Naive thymus-derived CD4-positive, alpha-beta T cell (primary cell): ENCODE data around the gene SPTAN1. TPM values are rescaled to one million over a fixed set of nuclear protein-coding genes. Genes with fewer than 3 reads are reported as not detected.
A peak's percentile ranks its signal among the peaks of the same experiment; 100 is the strongest.

Experiments used
- ATAC-seq: fragments of 150-1000 bp; cut with Tn5 transposase; 2 replicates; pipeline ENCODE4 v1.10.0; 2021; ENCODE audit warnings: mild to moderate bottlenecking, moderate library complexity
- CTCF ChIA-PET: fragments of 350-600 bp; sonication (Branson Sonifier 250); formaldehyde crosslinking; loops from one replicate; lab custom pipeline; 2021; ENCODE audit warnings: antibody characterized with exemption; lab: Charles Lee
- POLR2A ChIA-PET: fragments of 350-600 bp; sonication (Branson Sonifier 250); formaldehyde crosslinking; loops from one replicate; lab custom pipeline; 2021; ENCODE audit warnings: antibody characterized with exemption, inconsistent platforms; lab: Charles Lee
- DNase-seq, 9 donors: peaks; one replicate each; pipeline versions ENCODE4 v3.0.0 to v3.0.0-alpha.2; 2020 to 2022; ENCODE audit warnings: mixed read lengths in 1 of 9
- H3K27ac ChIP-seq: one replicate; pipeline ENCODE4 v1.7.0; 2013; ENCODE audit warnings: mild to moderate bottlenecking, low read depth, low read length, moderate library complexity
- H3K27me3 ChIP-seq, 2 donors: one replicate each; pipeline ENCODE4 v1.7.0; 2013; ENCODE audit warnings: low read length in 2 of 2, mild to moderate bottlenecking in 2 of 2, moderate library complexity in 2 of 2; ENCODE audit not compliant: control insufficient read depth in 2 of 2, insufficient read depth in 2 of 2
- H3K36me3 ChIP-seq, 3 experiments: 1 replicate in 2 of 3; 2 replicates in 1 of 3; pipeline ENCODE4 v1.7.0; 2013; ENCODE audit warnings: low read length in 3 of 3, mild to moderate bottlenecking in 3 of 3, moderate library complexity in 1 of 3; ENCODE audit not compliant: insufficient read depth in 3 of 3, control insufficient read depth in 2 of 3
- H3K4me1 ChIP-seq, 2 donors: one replicate each; pipeline ENCODE4 v1.7.0; 2013; ENCODE audit warnings: low read length in 2 of 2, mild to moderate bottlenecking in 2 of 2, moderate library complexity in 1 of 2; ENCODE audit not compliant: control insufficient read depth in 2 of 2, insufficient read depth in 2 of 2
- H3K4me3 ChIP-seq: 2 replicates; pipeline ENCODE4 v1.7.0; 2013; ENCODE audit warnings: mild to moderate bottlenecking, low read length
- H3K9me3 ChIP-seq, 3 experiments: 1 replicate in 2 of 3; 2 replicates in 1 of 3; pipeline ENCODE4 v1.7.0; 2013; ENCODE audit warnings: low read length in 3 of 3; ENCODE audit not compliant: control insufficient read depth in 2 of 3
- H3K27ac Mint-ChIP-seq, 9 donors: one replicate each; pipeline ENCODE4 v1.8.0; 2020 to 2022; ENCODE audit warnings: mixed read lengths in 9 of 9, mild to moderate bottlenecking in 8 of 9, moderate library complexity in 5 of 9, inconsistent platforms in 2 of 9
- H3K27me3 Mint-ChIP-seq, 5 donors: one replicate each; pipeline ENCODE4 v1.8.0; 2021 to 2022; ENCODE audit warnings: mixed read lengths in 5 of 5, mild to moderate bottlenecking in 1 of 5
- H3K36me3 Mint-ChIP-seq, 5 donors: one replicate each; pipeline ENCODE4 v1.8.0; 2020 to 2022; ENCODE audit warnings: mixed read lengths in 5 of 5, mild to moderate bottlenecking in 3 of 5, inconsistent platforms in 1 of 5
- H3K4me1 Mint-ChIP-seq, 7 donors: one replicate each; pipeline ENCODE4 v1.8.0; 2020 to 2022; ENCODE audit warnings: mixed read lengths in 7 of 7, mild to moderate bottlenecking in 3 of 7, inconsistent platforms in 1 of 7
- H3K4me3 Mint-ChIP-seq, 10 donors: one replicate each; pipeline ENCODE4 v1.8.0; 2020 to 2022; ENCODE audit warnings: mild to moderate bottlenecking in 10 of 10, mixed read lengths in 10 of 10, moderate library complexity in 6 of 10, inconsistent platforms in 2 of 10
- H3K9me3 Mint-ChIP-seq, 11 donors: one replicate each; pipeline ENCODE4 v1.8.0; 2020 to 2022; ENCODE audit warnings: mixed read lengths in 11 of 11, mild to moderate bottlenecking in 4 of 11, inconsistent platforms in 1 of 11, moderate library complexity in 1 of 11
- intact Hi-C, 2 donors: fragments of 100-400 bp; cut with micrococcal nuclease; formaldehyde crosslinking; loops; one replicate each; pipeline ENCODE4 v1.15.1; 2023
- polyA plus RNA-seq, 2 donors: library from polyadenylated mRNA; unstranded; fragments of 300-500 nt; fragmentation: Illumina TruSeq; gene quantifications; one replicate each; pipeline ENCODE4 v1.2.3, GENCODE V29; 2021
- total RNA-seq, 6 experiments: library from RNA in 5 of 6; stranded (reverse) in 5 of 6; gene quantifications; 1 replicate in 5 of 6; 2 replicates in 1 of 6; pipeline ENCODE4 v1.2.3 and lab custom pipeline; 2021 to 2026

The SPTAN1 gene
- total and polyA plus RNA-seq, 7 experiments from 2014 or later, result 46.6 to 433 (median 365) TPM

- Mint-ChIP-seq H3K9me3 (peaks cover 0 to 1% (median 0%) of the 10 kb centered on the region in 11 donors), H3K27me3 (no peaks in the 10 kb centered on the region), H3K4me1 (peaks cover 0 to 8% (median 3%) of the 10 kb centered on the region in 7 donors), H3K4me3 (no peak overlapping the region), H3K36me3 (peaks cover 0 to 1% (median 0%) of the 10 kb centered on the region in 5 donors), H3K27ac (peak overlapping the region in 2 of 9 donors; percentile 25 to 43)
- peaks cover 0 to 2% (median 0%) of the 10 kb centered on the region in 3 experiments for H3K36me3 ChIP-seq
- intact Hi-C loops, result no loop called here
- H3K9me3 ChIP-seq, result no peaks in the 10 kb centered on the region
- DNase-seq, result no peak
- H3K4me3 ChIP-seq, result no peak overlapping the region
- ATAC-seq, result no peak
- POLR2A ChIA-PET, result interaction anchor here (0.6 kb wide), 1 partner anchor 195 kb away, joined by 5 read pairs; no protein-coding TSS in a partner anchor
- no peak overlapping the region for H3K27ac ChIP-seq
- H3K27me3 ChIP-seq, result no peaks in the 10 kb centered on the region
- H3K4me1 ChIP-seq, result peaks cover 0 to under 1% of the 10 kb centered on the region in 2 donors
- CTCF ChIA-PET, result interaction anchor here (0.7 kb wide), 1 partner anchor 166 kb away, joined by 3 read pairs; the partner anchor contains the start of gene ENDOG
These were observed 99.4 kb downstream of the SPTAN1 start for GRCh38 chr9:128651798-128652197.

GRCh38 chr9:128653908-128654307 is 101.5 kb downstream of the SPTAN1 start:
- peak overlapping the region in 1 of 9 donors; percentile 59 for H3K27ac Mint-ChIP-seq
- Histone ChIP-seq H3K9me3 (no peaks in the 10 kb centered on the region), H3K27me3 (no peaks in the 10 kb centered on the region), H3K4me3 (no peak overlapping the region), H3K27ac (no peak overlapping the region), H3K4me1 (peaks cover 3 to 9% of the 10 kb centered on the region in 2 donors), H3K36me3 (peaks cover 0 to 3% (median 0%) of the 10 kb centered on the region in 3 experiments)
- H3K4me3 Mint-ChIP-seq, result peak overlapping the region in 1 of 10 donors; percentile 75
- ChIA-PET CTCF (no interaction called here), POLR2A (interaction anchor here (0.8 kb wide), 1 partner anchor 112 kb away, joined by 3 read pairs; no protein-coding TSS in a partner anchor)
- H3K27me3 Mint-ChIP-seq, result no peaks in the 10 kb centered on the region
- H3K9me3 Mint-ChIP-seq, result no peaks in the 10 kb centered on the region
- H3K4me1 Mint-ChIP-seq, result peaks cover 0 to 14% (median 7%) of the 10 kb centered on the region in 7 donors
- peaks cover 0 to 1% (median 0%) of the 10 kb centered on the region in 5 donors for H3K36me3 Mint-ChIP-seq
- DNase-seq, result no peak
- ATAC-seq, result no peak
- intact Hi-C loops, result no loop called here

DNA sequence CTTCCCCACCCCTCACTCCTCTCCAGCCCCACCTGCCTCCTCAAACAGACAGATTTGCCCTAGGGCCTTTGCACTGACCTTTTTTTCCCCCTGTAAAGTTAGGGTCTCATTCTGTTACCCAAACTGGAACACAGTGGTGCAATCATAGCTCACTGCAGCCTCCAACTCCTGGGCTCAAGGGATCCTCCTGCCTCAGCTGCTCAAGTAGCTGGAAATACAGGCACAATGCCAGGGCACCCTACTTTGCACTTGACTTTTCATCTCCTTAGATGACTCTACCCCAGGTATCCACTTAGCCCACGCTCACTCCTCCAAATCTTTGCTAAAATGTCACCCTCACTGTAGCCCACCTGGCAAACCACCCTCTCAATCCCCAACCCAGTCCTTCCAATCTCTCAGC is 102.1 kb downstream of the SPTAN1 start:
- Histone ChIP-seq H3K9me3 (no peaks in the 10 kb centered on the region), H3K4me3 (no peak overlapping the region), H3K27me3 (no peaks in the 10 kb centered on the region), H3K4me1 (peaks cover 3 to 9% of the 10 kb centered on the region in 2 donors), H3K36me3 (peaks cover 0 to 3% (median 0%) of the 10 kb centered on the region in 3 experiments), H3K27ac (no peak overlapping the region)
- intact Hi-C loops, result no loop called here
- Mint-ChIP-seq H3K27ac (peak overlapping the region in 4 of 9 donors; percentile 5 to 70 (median 50)), H3K27me3 (no peaks in the 10 kb centered on the region), H3K36me3 (peaks cover 0 to 1% (median 0%) of the 10 kb centered on the region in 5 donors), H3K4me1 (peaks cover 0 to 14% (median 7%) of the 10 kb centered on the region in 7 donors), H3K4me3 (peak overlapping the region in 7 of 10 donors; percentile 5 to 91 (median 49)), H3K9me3 (no peaks in the 10 kb centered on the region)
- DNase-seq (no peak), ATAC-seq (no peak)
- CTCF ChIA-PET, result no interaction called here
- POLR2A ChIA-PET, result interaction anchor here (0.6 to 0.8 kb wide), 2 partner anchors 112 to 142 kb away, joined by 3 read pairs; no protein-coding TSS in a partner anchor

- peak within 1 kb of the TSS; percentile 99 for H3K27ac ChIP-seq
These were observed 104.3 kb downstream of the SPTAN1 start, which contains the start of gene DYNC2I2 for GRCh38 chr9:128656416-128657343. DYNC2I2 (minus strand) TSS chr9:128656847; CDS start chr9:128656726, 121 bp downstream.

GRCh38 chr9:128657344-128657704 is 104.9 kb downstream of the SPTAN1 start:
- Histone ChIP-seq H3K4me3 (peak overlapping the region; percentile 96), H3K36me3 (peaks cover 0 to 3% (median 0%) of the 10 kb centered on the region in 3 experiments), H3K27me3 (no peaks in the 10 kb centered on the region), H3K4me1 (peaks cover 3 to 9% of the 10 kb centered on the region in 2 donors), H3K9me3 (no peaks in the 10 kb centered on the region), H3K27ac (peak overlapping the region; percentile 99)
- DNase-seq, result no peak
- Mint-ChIP-seq H3K36me3 (peaks cover 0 to 1% (median 0%) of the 10 kb centered on the region in 5 donors), H3K9me3 (no peaks in the 10 kb centered on the region), H3K27ac (peak overlapping the region; percentile 95 to 100 (median 99)), H3K4me3 (peak overlapping the region; percentile 88 to 98 (median 94)), H3K27me3 (no peaks in the 10 kb centered on the region), H3K4me1 (peaks cover 0 to 14% (median 7%) of the 10 kb centered on the region in 7 donors)
- POLR2A ChIA-PET, result interaction anchor here (0.6 to 2.4 kb wide), 10 partner anchors 8 to 378 kb away, joined by 3 to 32 read pairs (median 3); partner anchors contain the start of genes ENDOG, SET and ZER1
- intact Hi-C loops, result loop anchor here (1.0 to 5.0 kb wide), 4 partner anchors 115 to 225 kb away; partner anchors contain the start of genes ENDOG (in 1 of the 2), LRRC8A (in 1 of the 2), TBC1D13 (in 1 of the 2) and ZER1 (in 1 of the 2)
- ATAC-seq, result no peak
- CTCF ChIA-PET, result interaction anchor here (1.7 kb wide), 1 partner anchor 20 kb away, joined by 3 read pairs; no protein-coding TSS in a partner anchor

More at GRCh38 chr9:128656416-128657343, 104.3 kb downstream of the SPTAN1 start, which contains the start of gene DYNC2I2:
- Histone ChIP-seq H3K27me3 (no peaks in the 10 kb centered on the region), H3K4me3 (peak within 1 kb of the TSS; percentile 96), H3K9me3 (no peaks in the 10 kb centered on the region), H3K4me1 (peaks cover 3 to 9% of the 10 kb centered on the region in 2 donors), H3K36me3 (peaks cover 0 to 3% (median 0%) of the 10 kb centered on the region in 3 experiments)
- peak; percentile 98 for ATAC-seq
- Mint-ChIP-seq H3K27me3 (no peaks in the 10 kb centered on the region), H3K27ac (peak within 1 kb of the TSS; percentile 95 to 100 (median 99)), H3K36me3 (peaks cover 0 to 1% (median 0%) of the 10 kb centered on the region in 5 donors), H3K4me3 (peak within 1 kb of the TSS; percentile 88 to 98 (median 94)), H3K9me3 (no peaks in the 10 kb centered on the region), H3K4me1 (peaks cover 0 to 14% (median 7%) of the 10 kb centered on the region in 7 donors)
- ChIA-PET POLR2A (interaction anchor here (0.6 to 2.4 kb wide), 10 partner anchors 9 to 378 kb away, joined by 3 to 32 read pairs (median 3); partner anchors contain the start of genes ENDOG, SET and ZER1), CTCF (interaction anchor here (1.7 kb wide), 1 partner anchor 19 kb away, joined by 3 read pairs; no protein-coding TSS in a partner anchor)
- DNase-seq, result peak; percentile 91 to 96 (median 96)
- intact Hi-C loops, result loop anchor here (1.0 to 5.0 kb wide), 13 partner anchors 28 to 291 kb away; partner anchors contain the start of genes ENDOG (in 2 of the 2), PKN3 (in 2 of the 2), ZER1 (in 2 of the 2) and DOLK (in 1 of the 2)
